Stimulated activated effector memory CD8-positive, alpha-beta T cell treated with anti-CD3 and anti-CD28 coated beads, Interleukin-12 subunit alpha, Interleukin-12 subunit beta, amount 100 ng/mL, for 72 hours (primary cell): ENCODE results near the gene TMC8.

Experiments used
- ATAC-seq: fragments of 150-1000 bp; cut with Tn5 transposase; 2 replicates; pipeline ENCODE4 v1.10.0; 2021
- DNase-seq, 2 donors: peaks; one replicate each; pipeline ENCODE4 v3.0.0; 2021 to 2022; ENCODE audit warnings: low spot score in 2 of 2
- H3K27ac Mint-ChIP-seq: one replicate; pipeline ENCODE4 v1.8.0; 2022; ENCODE audit warnings: mild to moderate bottlenecking, mixed read lengths
- H3K36me3 Mint-ChIP-seq: one replicate; pipeline ENCODE4 v1.8.0; 2022; ENCODE audit warnings: mild to moderate bottlenecking, mixed read lengths
- H3K4me1 Mint-ChIP-seq: one replicate; pipeline ENCODE4 v1.8.0; 2022; ENCODE audit warnings: mixed read lengths
- H3K4me3 Mint-ChIP-seq: one replicate; pipeline ENCODE4 v1.8.0; 2022; ENCODE audit warnings: mild to moderate bottlenecking, mixed read lengths
- H3K9me3 Mint-ChIP-seq: one replicate; pipeline ENCODE4 v1.8.0; 2022; ENCODE audit warnings: mixed read lengths

Gene TMC8

DNA sequence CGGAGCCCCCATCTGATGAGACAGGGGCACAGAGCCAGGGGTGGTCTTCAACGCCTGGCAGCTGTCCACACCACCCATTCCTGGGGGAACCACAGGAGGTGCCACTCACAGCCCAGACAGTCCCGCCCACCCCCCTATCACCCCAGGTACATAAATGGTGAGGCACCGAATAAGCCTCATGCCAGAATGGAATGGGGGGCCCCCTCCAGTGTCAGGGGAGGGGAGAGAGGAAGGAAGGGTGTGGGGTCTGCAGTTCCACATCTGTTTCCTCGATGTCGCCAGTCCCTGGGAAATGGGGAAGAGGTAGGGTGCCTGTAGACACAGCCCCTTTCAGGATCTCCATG is 3.7 kb upstream of the TMC8 start:
- no peak for DNase-seq
- Mint-ChIP-seq H3K27ac (peak overlapping the region; percentile 87), H3K4me1 (peaks cover 69% of the 10 kb centered on the region), H3K9me3 (no peaks in the 10 kb centered on the region), H3K36me3 (peaks cover 82% of the 10 kb centered on the region), H3K4me3 (peak overlapping the region; percentile 99)
- no peak for ATAC-seq

GRCh38 chr17:78127239-78127887 is 3.2 kb upstream of the TMC8 start:
- Mint-ChIP-seq H3K36me3 (peaks cover 82% of the 10 kb centered on the region), H3K27ac (peak overlapping the region; percentile 87), H3K4me3 (peak overlapping the region; percentile 99), H3K9me3 (no peaks in the 10 kb centered on the region), H3K4me1 (peaks cover 66% of the 10 kb centered on the region)
- DNase-seq (peak in 1 of 2 donors; percentile 84), ATAC-seq (peak; percentile 9)

DNA sequence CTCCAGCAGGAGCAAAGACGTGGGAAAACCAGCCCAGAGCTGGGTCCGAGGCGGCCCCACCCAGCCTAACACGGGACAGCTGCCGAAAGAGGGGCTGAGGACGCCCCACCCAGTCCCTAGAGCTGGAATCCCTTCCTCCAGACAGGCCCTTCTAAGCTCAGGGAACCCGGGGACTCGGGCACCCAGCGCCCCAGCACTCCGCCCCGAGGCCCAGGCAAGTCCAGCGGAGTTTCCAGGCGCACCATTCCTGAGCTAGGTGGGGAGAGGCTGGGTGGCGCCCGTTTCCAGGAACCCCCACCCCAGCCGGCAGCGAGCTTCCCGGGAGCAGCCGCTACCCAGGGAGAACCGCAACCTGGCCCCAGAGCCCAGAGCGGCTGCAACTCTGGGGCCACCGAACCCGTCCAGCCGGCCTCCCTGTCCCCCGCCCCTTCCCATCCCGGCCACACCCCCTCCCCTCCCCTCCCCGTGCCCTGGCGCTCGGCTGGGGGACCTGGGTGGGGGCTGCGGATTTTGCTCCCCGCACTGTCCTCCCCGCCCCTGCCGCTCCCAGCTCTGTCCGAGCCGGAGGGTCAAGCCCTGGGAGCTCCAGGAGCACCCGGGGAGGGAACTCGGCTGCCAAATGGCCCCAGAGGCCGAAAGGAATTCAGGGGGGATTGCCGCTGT is 2.6 kb upstream of the TMC8 start:
- peak overlapping the region; percentile 87 for H3K27ac Mint-ChIP-seq
- peaks cover 82% of the 10 kb centered on the region for H3K36me3 Mint-ChIP-seq
- DNase-seq (no peak), ATAC-seq (no peak)
- H3K4me1 Mint-ChIP-seq = peaks cover 66% of the 10 kb centered on the region
- peak overlapping the region; percentile 99 for H3K4me3 Mint-ChIP-seq
- H3K9me3 Mint-ChIP-seq = no peaks in the 10 kb centered on the region

- peaks cover 66% of the 10 kb centered on the region for H3K4me1 Mint-ChIP-seq
- H3K4me3 Mint-ChIP-seq = peak within 1 kb of the TSS; percentile 99
- peaks cover 82% of the 10 kb centered on the region for H3K36me3 Mint-ChIP-seq
- peak; percentile 50 for ATAC-seq
- H3K27ac Mint-ChIP-seq = peak within 1 kb of the TSS; percentile 97
- DNase-seq = peak; percentile 58 to 81
- no peaks in the 10 kb centered on the region for H3K9me3 Mint-ChIP-seq
Measured at GRCh38 chr17:78128551-78129350, 1.8 kb upstream of the TMC8 start, which contains the start of gene TMC6. TMC6 (minus strand) TSS chr17:78128755; CDS start chr17:78126832, 1,923 bp downstream.

GRCh38 chr17:78129351-78130089 is 1.1 kb upstream of the TMC8 start:
- Mint-ChIP-seq H3K9me3 (no peaks in the 10 kb centered on the region), H3K4me1 (peaks cover 67% of the 10 kb centered on the region), H3K27ac (peak overlapping the region; percentile 97), H3K4me3 (peak overlapping the region; percentile 99), H3K36me3 (peaks cover 82% of the 10 kb centered on the region)
- peak; percentile 2 for ATAC-seq
- peak in 1 of 2 donors; percentile 71 for DNase-seq

GRCh38 chr17:78130090-78130436 is 508 bp upstream of the TMC8 start:
- Mint-ChIP-seq H3K27ac (peak overlapping the region; percentile 97), H3K36me3 (peaks cover 82% of the 10 kb centered on the region), H3K4me3 (peak overlapping the region; percentile 99), H3K4me1 (peaks cover 71% of the 10 kb centered on the region), H3K9me3 (no peaks in the 10 kb centered on the region)
- DNase-seq (no peak), ATAC-seq (no peak)

DNA sequence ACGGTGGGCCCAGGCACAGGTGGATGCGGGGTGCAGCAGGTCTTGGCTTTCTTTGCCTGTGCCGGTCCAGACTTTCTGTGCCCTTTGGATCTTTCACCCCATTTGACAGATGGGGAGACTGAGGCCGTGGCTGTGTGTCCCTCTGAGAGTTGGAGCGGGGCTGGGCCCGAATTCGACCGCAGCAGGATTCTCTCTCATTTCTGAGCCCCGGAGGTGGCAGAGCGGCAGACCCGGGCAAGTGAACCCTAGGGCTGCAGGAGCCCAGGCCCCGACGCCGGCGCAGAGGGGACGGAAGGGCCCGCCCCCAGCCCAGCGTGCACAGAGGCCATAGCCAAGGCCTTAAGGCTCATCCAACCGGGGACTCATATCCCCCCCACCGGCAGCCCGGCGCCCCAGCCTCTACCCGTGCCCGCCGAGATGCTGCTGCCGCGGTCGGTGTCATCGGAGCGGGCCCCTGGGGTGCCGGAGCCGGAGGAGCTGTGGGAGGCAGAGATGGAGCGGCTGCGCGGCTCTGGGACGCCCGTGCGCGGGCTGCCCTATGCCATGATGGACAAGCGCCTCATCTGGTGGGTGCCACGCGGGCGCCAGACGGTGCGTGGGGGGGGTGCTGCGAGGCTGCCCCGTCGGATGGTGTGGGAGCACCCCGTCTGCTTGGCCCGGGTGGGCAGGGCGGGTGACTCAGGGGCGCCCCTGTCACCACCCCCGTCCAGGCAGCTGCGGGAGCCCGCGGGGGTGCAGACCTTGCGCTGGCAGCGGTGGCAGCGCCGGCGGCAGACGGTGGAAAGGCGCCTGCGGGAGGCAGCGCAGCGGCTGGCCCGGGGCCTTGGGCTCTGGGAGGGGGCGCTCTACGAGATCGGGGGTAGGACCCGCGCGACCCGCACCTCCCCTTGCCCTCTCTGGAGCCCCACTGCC is 857 bp downstream of the TMC8 start:
- ATAC-seq (peak; percentile 26), DNase-seq (peak; percentile 53 to 80)
- Mint-ChIP-seq H3K4me3 (peak overlapping the region; percentile 99), H3K4me1 (peaks cover 75% of the 10 kb centered on the region), H3K36me3 (peaks cover 87% of the 10 kb centered on the region), H3K9me3 (no peaks in the 10 kb centered on the region), H3K27ac (peak overlapping the region; percentile 97)

DNA sequence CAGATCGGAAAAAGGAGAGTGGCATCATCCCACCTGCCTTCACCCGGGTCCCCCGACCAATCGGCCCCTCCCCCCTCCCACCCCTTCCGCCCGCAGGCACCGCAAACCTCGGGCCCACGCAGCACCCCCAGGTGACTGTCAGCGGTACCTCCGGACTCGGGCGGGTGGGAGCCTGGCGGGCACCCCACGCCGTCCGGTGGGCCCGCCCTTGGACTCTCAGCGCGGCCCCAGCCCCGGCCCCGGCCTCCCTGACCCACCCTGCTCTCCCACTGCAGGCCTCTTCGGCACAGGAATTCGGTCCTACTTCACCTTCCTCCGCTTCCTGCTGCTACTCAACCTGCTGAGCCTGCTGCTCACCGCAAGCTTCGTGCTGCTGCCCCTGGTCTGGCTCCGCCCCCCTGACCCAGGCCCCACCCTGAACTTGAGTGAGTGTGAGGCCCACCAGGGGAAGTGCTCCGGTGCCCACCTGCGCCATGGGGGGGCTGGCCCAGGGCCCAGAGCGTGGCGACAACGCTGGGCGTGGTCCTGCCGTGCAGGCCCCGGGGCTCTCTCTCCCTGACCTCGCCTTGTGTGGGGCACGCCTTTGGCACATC is 1.6 kb downstream of the TMC8 start:
- peak; percentile 57 to 81 for DNase-seq
- Mint-ChIP-seq H3K36me3 (peaks cover 92% of the 10 kb centered on the region), H3K27ac (peak overlapping the region; percentile 97), H3K4me3 (peak overlapping the region; percentile 99), H3K9me3 (no peaks in the 10 kb centered on the region), H3K4me1 (peaks cover 76% of the 10 kb centered on the region)
- ATAC-seq = peak; percentile 16

DNA sequence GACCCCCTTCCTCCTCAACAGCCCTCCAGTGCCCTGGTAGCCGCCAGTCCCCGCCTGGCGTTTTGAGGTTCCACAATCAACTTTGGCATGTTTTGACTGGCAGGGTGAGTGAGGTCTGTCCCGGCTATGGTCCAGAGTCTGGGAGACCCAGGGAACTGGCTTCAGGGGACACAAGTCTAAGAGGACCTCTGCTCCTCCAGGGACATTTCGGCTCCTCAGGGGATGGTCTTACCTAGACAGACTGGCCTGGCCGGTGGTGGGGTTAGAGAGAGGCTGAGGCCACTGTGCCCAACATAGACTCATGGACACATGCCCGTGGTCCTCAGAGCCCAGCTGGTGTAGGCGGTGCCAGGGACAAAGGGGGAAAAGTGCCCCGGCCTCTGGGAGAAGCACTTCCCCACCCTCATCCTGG is 2.2 kb downstream of the TMC8 start:
- peak overlapping the region; percentile 99 for H3K4me3 Mint-ChIP-seq
- peaks cover 78% of the 10 kb centered on the region for H3K4me1 Mint-ChIP-seq
- H3K36me3 Mint-ChIP-seq = peaks cover 92% of the 10 kb centered on the region
- peak overlapping the region; percentile 97 for H3K27ac Mint-ChIP-seq
- ATAC-seq (no peak), DNase-seq (no peak)
- no peaks in the 10 kb centered on the region for H3K9me3 Mint-ChIP-seq

GRCh38 chr17:78133179-78133951 is 2.8 kb downstream of the TMC8 start:
- Mint-ChIP-seq H3K27ac (peak overlapping the region; percentile 97), H3K4me1 (peaks cover 84% of the 10 kb centered on the region), H3K36me3 (peaks cover 95% of the 10 kb centered on the region), H3K9me3 (no peaks in the 10 kb centered on the region), H3K4me3 (peak overlapping the region; percentile 99)
- ATAC-seq (no peak), DNase-seq (no peak)

- DNase-seq (peak; percentile 59 to 84), ATAC-seq (peak; percentile 19)
- Mint-ChIP-seq H3K27ac (peak overlapping the region; percentile 97), H3K4me1 (peaks cover 87% of the 10 kb centered on the region), H3K4me3 (peak overlapping the region; percentile 99), H3K36me3 (peaks cover 97% of the 10 kb centered on the region), H3K9me3 (no peaks in the 10 kb centered on the region)
Measured at GRCh38 chr17:78133971-78134898, 3.7 kb downstream of the TMC8 start.

GRCh38 chr17:78134899-78135385 is 4.4 kb downstream of the TMC8 start:
- Mint-ChIP-seq H3K36me3 (peaks cover 98% of the 10 kb centered on the region), H3K4me3 (peak overlapping the region; percentile 99), H3K27ac (no peak overlapping the region), H3K9me3 (no peaks in the 10 kb centered on the region), H3K4me1 (peaks cover 86% of the 10 kb centered on the region)
- DNase-seq (no peak), ATAC-seq (no peak)
